ENCODE measurements around the gene ACTL8. TPM values are rescaled to one million over a fixed set of nuclear protein-coding genes. Genes with fewer than 3 reads are reported as not detected.

The ACTL8 gene
- total RNA-seq, 4 donors from 2014 or later, result not detected

DNA sequence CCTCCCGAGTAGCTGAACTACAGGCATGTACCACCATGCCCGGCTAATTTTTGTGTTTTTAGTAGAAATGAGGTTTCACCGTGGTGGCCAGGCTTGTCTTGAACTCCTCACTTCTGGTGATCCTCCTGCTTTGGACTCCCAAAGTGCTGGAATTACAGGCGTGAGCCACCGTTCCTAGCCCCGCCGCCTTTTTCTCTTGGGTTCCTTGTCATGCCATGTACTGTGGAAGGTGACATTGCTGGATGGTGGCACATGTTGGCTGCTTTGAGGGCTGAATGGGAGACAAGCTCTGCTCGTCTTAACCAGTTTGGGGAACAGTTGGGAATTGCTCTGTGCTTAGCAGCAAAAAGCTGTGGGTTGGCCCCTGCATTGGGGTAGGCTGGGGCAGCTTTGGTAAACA, 22.7 kb downstream of the ACTL8 start:
- H3K4me1 ChIP-seq, result no peaks in the 10 kb centered on the region
- TF ChIP-seq, protein P1, sequence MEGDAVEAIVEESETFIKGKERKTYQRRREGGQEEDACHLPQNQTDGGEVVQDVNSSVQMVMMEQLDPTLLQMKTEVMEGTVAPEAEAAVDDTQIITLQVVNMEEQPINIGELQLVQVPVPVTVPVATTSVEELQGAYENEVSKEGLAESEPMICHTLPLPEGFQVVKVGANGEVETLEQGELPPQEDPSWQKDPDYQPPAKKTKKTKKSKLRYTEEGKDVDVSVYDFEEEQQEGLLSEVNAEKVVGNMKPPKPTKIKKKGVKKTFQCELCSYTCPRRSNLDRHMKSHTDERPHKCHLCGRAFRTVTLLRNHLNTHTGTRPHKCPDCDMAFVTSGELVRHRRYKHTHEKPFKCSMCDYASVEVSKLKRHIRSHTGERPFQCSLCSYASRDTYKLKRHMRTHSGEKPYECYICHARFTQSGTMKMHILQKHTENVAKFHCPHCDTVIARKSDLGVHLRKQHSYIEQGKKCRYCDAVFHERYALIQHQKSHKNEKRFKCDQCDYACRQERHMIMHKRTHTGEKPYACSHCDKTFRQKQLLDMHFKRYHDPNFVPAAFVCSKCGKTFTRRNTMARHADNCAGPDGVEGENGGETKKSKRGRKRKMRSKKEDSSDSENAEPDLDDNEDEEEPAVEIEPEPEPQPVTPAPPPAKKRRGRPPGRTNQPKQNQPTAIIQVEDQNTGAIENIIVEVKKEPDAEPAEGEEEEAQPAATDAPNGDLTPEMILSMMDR (IDR thresholded peaks at IDR 0.05 in 4 of 5, conservative IDR thresholded peaks at IDR 0.05 in 1 of 5), result no peak
- no peak for TF ChIP-seq POLR2A (IDR thresholded peaks at IDR 0.05)
- no peak overlapping the region for H3K27ac ChIP-seq
- peaks cover 5 to 20% (median 9%) of the 10 kb centered on the region in 3 donors for H3K27me3 ChIP-seq
- H3K36me3 ChIP-seq, result no peaks in the 10 kb centered on the region
- in situ Hi-C loops (cut with MboI; ENCODE audit: low sequenced_read_pairs in 4 of 4) (no loop called here), intact Hi-C loops (cut with DNase I; ENCODE audit: low total_unique reads) (no loop called here)
- no peaks in the 10 kb centered on the region for H3K9me3 ChIP-seq
- DNase-seq, result no peak
- ATAC-seq, result no peak
- no peak overlapping the region for H3K4me3 ChIP-seq

DNA sequence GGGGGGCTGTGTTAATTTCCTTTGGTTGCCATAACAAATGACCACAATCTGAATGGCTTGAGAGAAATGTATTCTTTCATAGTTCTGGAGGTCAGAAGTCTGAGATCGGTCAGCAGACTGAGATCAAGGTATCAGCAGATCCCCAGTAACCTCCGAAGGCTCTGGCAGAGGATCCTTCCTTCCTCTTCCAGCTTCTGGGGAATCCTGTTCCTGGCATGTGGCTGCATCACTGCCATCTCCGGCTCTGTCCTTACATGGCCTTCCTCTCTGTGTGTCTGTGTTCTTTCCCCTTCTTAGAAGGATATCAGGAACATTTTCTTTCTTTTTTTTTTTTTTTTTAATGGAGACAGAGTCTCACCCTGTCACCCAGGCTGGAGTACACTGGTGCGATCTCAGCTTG, 25.8 kb downstream of the ACTL8 start:
- Histone ChIP-seq H3K4me1 (no peaks in the 10 kb centered on the region), H3K9me3 (no peaks in the 10 kb centered on the region), H3K36me3 (no peaks in the 10 kb centered on the region), H3K4me3 (no peak overlapping the region), H3K27me3 (peaks cover 5 to 20% (median 9%) of the 10 kb centered on the region in 3 donors), H3K27ac (no peak overlapping the region)
- DNase-seq, result no peak
- in situ Hi-C loops (cut with MboI; ENCODE audit: low sequenced_read_pairs in 4 of 4) (no loop called here), intact Hi-C loops (cut with DNase I; ENCODE audit: low total_unique reads) (no loop called here)
- TF ChIP-seq POLR2A (IDR thresholded peaks at IDR 0.05), result no peak
- TF ChIP-seq, protein P1 (IDR thresholded peaks at IDR 0.05 in 4 of 5, conservative IDR thresholded peaks at IDR 0.05 in 1 of 5), result no peak
- no peak for ATAC-seq

DNA sequence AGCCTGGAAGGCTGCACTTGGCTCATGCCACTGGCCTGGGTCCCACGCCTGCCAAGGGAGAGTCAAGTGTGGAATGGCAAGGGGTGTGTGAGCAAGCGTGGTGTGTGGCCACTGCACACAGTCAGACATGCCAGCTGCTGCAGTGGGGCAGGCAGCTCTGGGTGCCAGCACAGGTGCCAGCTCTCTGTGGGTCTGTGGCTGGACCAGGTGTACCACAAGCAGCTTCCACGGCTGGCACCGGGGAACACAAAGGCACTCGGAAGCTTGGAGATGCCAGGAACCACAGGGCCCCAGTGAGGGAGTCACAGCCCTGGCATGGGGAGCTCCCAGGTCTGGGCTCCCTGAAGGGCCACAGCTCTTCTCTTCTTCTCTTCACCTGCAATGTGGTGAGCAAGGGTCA, 34.8 kb downstream of the ACTL8 start:
- Histone ChIP-seq H3K4me3 (no peak overlapping the region), H3K9me3 (no peaks in the 10 kb centered on the region), H3K27me3 (peaks cover 5 to 28% (median 19%) of the 10 kb centered on the region in 3 donors), H3K4me1 (no peaks in the 10 kb centered on the region), H3K27ac (no peak overlapping the region), H3K36me3 (no peaks in the 10 kb centered on the region)
- TF ChIP-seq, protein P1 (IDR thresholded peaks at IDR 0.05 in 4 of 5, conservative IDR thresholded peaks at IDR 0.05 in 1 of 5), result no peak
- ATAC-seq (no peak), DNase-seq (no peak)
- in situ Hi-C loops (cut with MboI; ENCODE audit: low sequenced_read_pairs in 4 of 4), result no loop called here
- intact Hi-C loops (cut with DNase I; ENCODE audit: low total_unique reads), result no loop called here

DNA sequence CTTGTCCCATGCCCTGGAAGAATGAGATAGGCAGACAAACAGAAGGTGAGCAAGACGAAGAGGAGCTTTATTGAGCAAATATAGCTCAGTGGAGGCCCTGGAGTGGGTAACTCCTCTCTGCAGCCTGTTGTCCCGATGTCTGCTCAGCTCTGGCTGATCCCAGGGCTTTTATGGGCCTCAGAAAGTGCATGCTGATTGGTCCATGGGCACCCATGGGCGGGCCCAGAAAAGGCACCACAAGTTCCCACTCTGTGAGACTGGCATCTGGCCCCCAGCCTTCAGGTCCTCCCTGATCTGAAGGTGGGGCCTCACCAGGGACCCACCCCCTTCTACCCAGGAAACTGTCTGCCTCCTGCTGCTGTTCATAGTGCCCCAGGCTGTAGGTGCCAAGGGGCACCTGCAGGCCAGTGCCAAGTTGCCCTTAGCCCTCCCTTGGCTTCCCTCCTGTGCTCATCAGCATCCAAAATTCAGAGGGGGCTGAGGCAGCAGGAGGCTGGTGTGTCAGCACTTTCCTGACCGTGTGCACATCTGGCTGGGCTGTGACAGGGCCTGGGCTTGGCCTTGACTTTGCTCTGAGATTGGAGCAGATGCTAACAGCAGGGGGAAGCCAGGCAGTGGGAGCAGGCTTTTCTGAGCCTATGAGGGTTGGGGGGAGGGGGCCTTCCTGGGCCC, 35.4 kb downstream of the ACTL8 start:
- H3K27ac ChIP-seq, result no peak overlapping the region
- H3K27me3 ChIP-seq, result peaks cover 5 to 28% (median 19%) of the 10 kb centered on the region in 3 donors
- no peaks in the 10 kb centered on the region for H3K9me3 ChIP-seq
- ATAC-seq (no peak), DNase-seq (no peak)
- no peak overlapping the region for H3K4me3 ChIP-seq
- TF ChIP-seq, protein P1 (IDR thresholded peaks at IDR 0.05 in 4 of 5, conservative IDR thresholded peaks at IDR 0.05 in 1 of 5), result no peak
- TF ChIP-seq POLR2A (IDR thresholded peaks at IDR 0.05), result no peak
- in situ Hi-C loops (cut with MboI; ENCODE audit: low sequenced_read_pairs in 4 of 4) (no loop called here), intact Hi-C loops (cut with DNase I; ENCODE audit: low total_unique reads) (no loop called here)
- no peaks in the 10 kb centered on the region for H3K4me1 ChIP-seq
- H3K36me3 ChIP-seq, result no peaks in the 10 kb centered on the region

DNA sequence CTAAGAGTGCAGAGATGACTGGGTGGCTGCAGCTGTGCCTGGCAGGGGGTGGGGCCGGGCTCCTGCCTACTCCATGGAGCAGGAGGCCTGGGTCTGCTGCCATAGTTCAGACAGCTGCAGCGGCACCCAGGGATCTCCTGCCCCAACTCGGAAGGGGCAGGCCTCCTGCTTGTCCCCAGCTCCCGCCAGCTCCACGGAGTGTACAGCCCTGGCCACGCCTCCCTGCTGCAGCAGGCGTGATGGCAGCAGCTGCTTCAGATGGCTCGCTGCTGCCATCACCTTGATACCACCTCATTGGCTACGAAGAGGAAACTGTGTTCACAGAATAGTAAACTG, 35.9 kb downstream of the ACTL8 start:
- Histone ChIP-seq H3K36me3 (no peaks in the 10 kb centered on the region), H3K4me3 (no peak overlapping the region), H3K27ac (no peak overlapping the region), H3K4me1 (no peaks in the 10 kb centered on the region), H3K27me3 (peaks cover 5 to 31% (median 19%) of the 10 kb centered on the region in 3 donors), H3K9me3 (no peaks in the 10 kb centered on the region)
- in situ Hi-C loops (cut with MboI; ENCODE audit: low sequenced_read_pairs in 4 of 4) (no loop called here), intact Hi-C loops (cut with DNase I; ENCODE audit: low total_unique reads) (no loop called here)
- DNase-seq (no peak), ATAC-seq (no peak)
- TF ChIP-seq, protein P1 (IDR thresholded peaks at IDR 0.05 in 4 of 5, conservative IDR thresholded peaks at IDR 0.05 in 1 of 5), result no peak
- no peak for TF ChIP-seq POLR2A (IDR thresholded peaks at IDR 0.05)
